Measurements from ENCODE around the gene GLRX3. TPM values are rescaled to one million over a fixed set of nuclear protein-coding genes. Genes with fewer than 3 reads are reported as not detected.

Gene GLRX3
- total and polyA plus RNA-seq, 2 experiments from 2014 or later = 71.3 to 168 TPM

DNA sequence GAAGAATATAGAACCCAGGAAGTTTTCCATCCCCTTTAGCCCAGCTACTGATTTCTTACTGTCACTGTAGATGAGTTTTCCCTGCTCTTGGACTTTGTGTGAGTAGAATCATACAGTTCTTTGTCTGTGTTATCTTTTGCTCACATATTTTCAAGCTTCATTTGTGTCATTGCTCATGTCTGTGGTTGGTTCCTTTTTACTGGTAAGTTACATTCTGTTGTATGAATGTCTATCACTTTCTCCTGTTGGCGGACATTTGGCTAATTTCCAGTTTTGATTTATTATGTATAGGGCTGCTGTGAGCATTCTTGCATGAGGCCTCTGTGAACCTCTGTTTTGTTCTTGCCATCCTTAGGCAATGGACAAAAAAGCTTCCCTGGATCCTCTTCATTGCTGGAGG lies 5.3 kb downstream of the GLRX3 start:
- H3K36me3 ChIP-seq = peaks cover 12% of the 10 kb centered on the region
- DNase-seq (ENCODE audit: low read depth in 1 of 2, low spot score in 1 of 2) = peak in 1 of 2 donors; percentile 40
- peaks cover 9% of the 10 kb centered on the region for H3K4me1 ChIP-seq (ENCODE audit: low read depth)
- TF ChIP-seq, protein P1, sequence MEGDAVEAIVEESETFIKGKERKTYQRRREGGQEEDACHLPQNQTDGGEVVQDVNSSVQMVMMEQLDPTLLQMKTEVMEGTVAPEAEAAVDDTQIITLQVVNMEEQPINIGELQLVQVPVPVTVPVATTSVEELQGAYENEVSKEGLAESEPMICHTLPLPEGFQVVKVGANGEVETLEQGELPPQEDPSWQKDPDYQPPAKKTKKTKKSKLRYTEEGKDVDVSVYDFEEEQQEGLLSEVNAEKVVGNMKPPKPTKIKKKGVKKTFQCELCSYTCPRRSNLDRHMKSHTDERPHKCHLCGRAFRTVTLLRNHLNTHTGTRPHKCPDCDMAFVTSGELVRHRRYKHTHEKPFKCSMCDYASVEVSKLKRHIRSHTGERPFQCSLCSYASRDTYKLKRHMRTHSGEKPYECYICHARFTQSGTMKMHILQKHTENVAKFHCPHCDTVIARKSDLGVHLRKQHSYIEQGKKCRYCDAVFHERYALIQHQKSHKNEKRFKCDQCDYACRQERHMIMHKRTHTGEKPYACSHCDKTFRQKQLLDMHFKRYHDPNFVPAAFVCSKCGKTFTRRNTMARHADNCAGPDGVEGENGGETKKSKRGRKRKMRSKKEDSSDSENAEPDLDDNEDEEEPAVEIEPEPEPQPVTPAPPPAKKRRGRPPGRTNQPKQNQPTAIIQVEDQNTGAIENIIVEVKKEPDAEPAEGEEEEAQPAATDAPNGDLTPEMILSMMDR (IDR thresholded peaks at IDR 0.05; ENCODE audit: low read depth, low read length) = no peak
- H3K27ac ChIP-seq = no peak overlapping the region
- H3K27me3 ChIP-seq = no peaks in the 10 kb centered on the region
- H3K4me3 ChIP-seq = no peak overlapping the region
- H3K9me3 ChIP-seq (ENCODE audit: low read depth) = no peaks in the 10 kb centered on the region

DNA sequence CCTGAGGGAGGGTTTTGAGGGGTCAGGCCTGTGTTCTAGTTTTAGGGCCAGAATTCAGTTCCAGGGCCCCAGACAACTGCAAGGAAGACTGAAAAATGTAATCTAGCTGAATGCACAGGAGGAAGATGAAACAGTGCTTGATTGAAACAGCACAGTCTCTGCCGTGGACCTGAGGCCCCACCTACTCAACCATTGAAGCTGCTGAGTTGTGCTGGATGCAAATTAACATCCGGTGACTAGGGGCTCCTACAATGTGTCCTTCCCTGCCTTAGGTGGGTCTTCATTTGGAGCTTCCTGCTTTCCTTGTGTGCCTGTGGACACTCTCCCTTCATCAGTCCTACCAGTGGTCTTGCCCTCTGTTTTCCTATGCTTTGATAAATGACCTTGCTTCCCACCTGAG lies 5.7 kb downstream of the GLRX3 start:
- H3K9me3 ChIP-seq (ENCODE audit: low read depth) = no peaks in the 10 kb centered on the region
- TF ChIP-seq, protein P1 (IDR thresholded peaks at IDR 0.05; ENCODE audit: low read depth, low read length) = no peak
- peaks cover 9% of the 10 kb centered on the region for H3K4me1 ChIP-seq (ENCODE audit: low read depth)
- no peak overlapping the region for H3K27ac ChIP-seq
- no peak for DNase-seq (ENCODE audit: low read depth in 1 of 2, low spot score in 1 of 2)
- H3K4me3 ChIP-seq = no peak overlapping the region
- H3K27me3 ChIP-seq = no peaks in the 10 kb centered on the region
- H3K36me3 ChIP-seq = peaks cover 16% of the 10 kb centered on the region

DNA sequence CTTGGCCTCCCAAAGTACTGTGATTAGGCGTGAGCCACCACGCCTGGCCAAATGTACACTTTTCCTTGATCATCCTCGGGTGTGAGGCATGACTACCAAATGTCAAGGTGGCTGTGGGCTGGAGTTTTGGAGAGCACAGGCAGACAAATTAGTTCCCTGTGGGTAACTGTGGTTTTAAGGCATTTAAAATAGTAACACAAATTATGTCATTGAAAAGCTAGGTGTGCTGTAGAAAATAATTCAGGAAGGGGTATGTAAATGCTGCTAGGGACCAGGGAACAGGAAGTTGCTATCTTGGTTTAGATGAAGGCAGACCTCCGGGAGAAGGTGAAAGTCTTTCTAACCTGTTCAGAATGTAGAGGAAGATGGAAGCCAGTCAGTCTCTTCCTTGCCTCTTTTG lies 9.9 kb downstream of the GLRX3 start:
- DNase-seq (ENCODE audit: low read depth in 1 of 2, low spot score in 1 of 2) = no peak
- Histone ChIP-seq H3K9me3 (ENCODE audit: low read depth) (no peaks in the 10 kb centered on the region), H3K36me3 (peaks cover 20% of the 10 kb centered on the region), H3K27ac (no peak overlapping the region), H3K4me3 (no peak overlapping the region), H3K4me1 (ENCODE audit: low read depth) (no peaks in the 10 kb centered on the region), H3K27me3 (no peaks in the 10 kb centered on the region)
- TF ChIP-seq, protein P1 (IDR thresholded peaks at IDR 0.05; ENCODE audit: low read depth, low read length) = no peak

DNA sequence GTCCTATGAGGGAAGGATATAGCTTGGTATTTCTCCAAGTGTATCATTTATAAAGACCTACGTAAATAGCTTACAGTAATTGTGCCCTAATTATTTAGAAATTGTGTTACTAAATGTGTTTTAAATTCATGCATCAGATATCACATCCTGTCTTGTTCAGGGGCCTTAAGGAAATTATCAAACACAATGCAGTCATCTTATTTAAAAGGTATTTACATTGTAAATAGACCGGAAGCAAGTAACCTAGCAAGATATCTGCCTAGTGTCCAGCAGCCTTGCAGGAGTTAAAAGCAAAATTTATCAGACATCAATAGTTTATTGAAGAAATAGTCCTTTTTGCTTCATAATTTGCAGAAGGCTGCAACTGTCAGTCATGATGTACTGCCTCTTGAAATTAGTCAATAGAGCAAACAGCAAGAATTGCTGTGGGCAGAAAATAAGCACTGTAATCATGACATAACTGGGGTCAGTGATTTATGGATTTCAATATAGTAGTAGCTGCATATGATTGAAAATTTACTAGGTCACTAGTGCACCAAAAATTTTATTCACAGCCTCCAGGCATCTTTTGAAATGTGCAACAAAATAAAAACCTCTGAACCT lies 23.1 kb downstream of the GLRX3 start:
- Histone ChIP-seq H3K27ac (no peak overlapping the region), H3K4me1 (ENCODE audit: low read depth) (peaks cover 7% of the 10 kb centered on the region), H3K4me3 (no peak overlapping the region), H3K27me3 (no peaks in the 10 kb centered on the region), H3K9me3 (ENCODE audit: low read depth) (no peaks in the 10 kb centered on the region), H3K36me3 (peaks cover 14% of the 10 kb centered on the region)
- TF ChIP-seq, protein P1 (IDR thresholded peaks at IDR 0.05; ENCODE audit: low read depth, low read length) = no peak
- DNase-seq (ENCODE audit: low read depth in 1 of 2, low spot score in 1 of 2) = no peak

DNA sequence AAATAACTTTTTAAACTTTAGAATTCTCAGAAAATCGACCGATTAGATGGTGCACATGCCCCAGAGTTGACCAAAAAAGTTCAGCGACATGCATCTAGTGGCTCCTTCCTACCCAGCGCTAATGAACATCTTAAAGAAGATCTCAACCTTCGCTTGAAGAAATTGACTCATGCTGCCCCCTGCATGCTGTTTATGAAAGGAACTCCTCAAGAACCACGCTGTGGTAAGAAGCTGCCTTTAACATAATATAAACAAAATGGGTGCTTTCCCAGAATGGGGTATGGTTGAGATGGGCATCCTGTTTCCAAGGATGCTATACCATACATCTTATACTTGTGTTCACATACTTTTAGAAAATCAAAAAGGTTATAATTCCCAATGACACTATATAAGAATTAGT lies 24.6 kb downstream of the GLRX3 start:
- no peaks in the 10 kb centered on the region for H3K27me3 ChIP-seq
- no peak overlapping the region for H3K4me3 ChIP-seq
- H3K9me3 ChIP-seq (ENCODE audit: low read depth) = no peaks in the 10 kb centered on the region
- TF ChIP-seq, protein P1 (IDR thresholded peaks at IDR 0.05; ENCODE audit: low read depth, low read length) = no peak
- no peak for DNase-seq (ENCODE audit: low read depth in 1 of 2, low spot score in 1 of 2)
- peaks cover 14% of the 10 kb centered on the region for H3K36me3 ChIP-seq
- H3K4me1 ChIP-seq (ENCODE audit: low read depth) = no peaks in the 10 kb centered on the region
- H3K27ac ChIP-seq = no peak overlapping the region
